Esophagus mucosa (tissue), 1 donor: Measurements from ENCODE around the gene SATL1. TPM values are rescaled to one million over a fixed set of nuclear protein-coding genes. Genes with fewer than 3 reads are reported as not detected.
"Not testable (repeated sequence)": the region's sequence is repeated elsewhere in the genome, so short reads cannot be mapped to it uniquely, and the experiment has no call there.

Experiments
- ATAC-seq: fragments of 200-7000 bp; cut with Tn5 transposase; one replicate; pipeline ENCODE4 v1.9.1; 2020
- total RNA-seq: library from RNA; stranded (reverse); gene quantifications from one replicate; pipeline ENCODE4 v1.2.4, GENCODE V29; 2023
- donor health status: DM: yes; HTN: yes; CAD: no.

The SATL1 gene
- total RNA-seq, 1 donor from 2014 or later: not detected

DNA sequence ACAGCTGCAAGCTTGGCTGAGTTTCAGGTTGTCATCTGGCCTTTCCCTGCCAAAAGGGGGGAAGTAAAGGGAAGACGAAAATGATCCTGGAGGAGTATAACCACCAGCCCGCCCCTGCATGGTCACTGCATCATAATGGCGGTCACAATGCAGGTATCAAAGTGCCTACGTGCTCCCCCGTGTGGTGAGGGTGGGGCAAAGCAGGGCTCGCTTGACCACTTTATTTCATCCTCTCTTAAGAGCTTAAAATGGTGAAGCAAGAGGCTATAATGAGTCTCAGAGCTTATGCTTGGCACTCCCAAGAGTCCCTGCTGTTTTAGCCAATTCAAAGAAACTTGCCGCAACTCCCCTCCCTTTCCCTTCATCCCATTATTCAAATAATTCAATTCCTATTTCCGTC, 134.3 kb downstream of the SATL1 start:
- ATAC-seq: no peak

DNA sequence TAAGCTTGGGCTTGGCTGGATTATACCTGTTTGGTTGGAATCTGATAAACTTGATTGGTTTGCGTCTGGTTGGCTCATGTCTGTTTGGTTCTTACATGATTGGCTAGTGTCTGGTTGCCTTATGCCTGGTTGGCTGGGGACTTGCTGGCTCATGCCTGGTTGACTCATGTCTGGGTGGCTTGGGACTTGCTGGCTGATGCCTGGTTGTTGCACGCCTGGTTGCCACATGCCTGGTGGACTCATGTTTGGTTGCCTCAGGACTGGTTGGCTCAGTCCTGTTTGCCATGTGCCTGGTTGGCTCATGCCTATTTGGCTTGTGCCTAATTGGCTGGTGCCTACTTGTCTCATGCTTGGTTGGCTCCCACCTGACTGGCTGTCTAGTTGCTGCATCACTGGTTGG, 135.4 kb downstream of the SATL1 start:
- ATAC-seq: peak; percentile 41

DNA sequence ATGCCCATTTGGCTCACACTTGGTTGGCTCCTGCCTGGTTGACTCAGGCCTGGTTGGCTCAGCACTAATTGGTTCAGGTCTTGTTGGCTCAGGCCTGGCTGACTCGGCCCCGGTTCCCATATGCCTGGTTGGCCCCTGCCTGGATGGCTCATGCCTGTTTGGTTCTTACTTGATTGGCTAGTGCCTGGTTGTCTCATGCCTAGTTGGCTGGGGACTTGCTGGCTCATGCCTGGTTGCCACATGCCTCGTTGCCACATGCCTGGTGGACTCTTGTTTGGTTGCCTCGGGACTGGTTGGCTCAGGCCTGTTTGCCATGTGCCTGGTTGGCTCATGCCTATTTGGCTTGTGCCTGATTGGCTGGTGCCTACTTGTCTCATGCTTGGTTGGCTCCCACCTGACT, 136.2 kb downstream of the SATL1 start:
- peak; percentile 62 for ATAC-seq

DNA sequence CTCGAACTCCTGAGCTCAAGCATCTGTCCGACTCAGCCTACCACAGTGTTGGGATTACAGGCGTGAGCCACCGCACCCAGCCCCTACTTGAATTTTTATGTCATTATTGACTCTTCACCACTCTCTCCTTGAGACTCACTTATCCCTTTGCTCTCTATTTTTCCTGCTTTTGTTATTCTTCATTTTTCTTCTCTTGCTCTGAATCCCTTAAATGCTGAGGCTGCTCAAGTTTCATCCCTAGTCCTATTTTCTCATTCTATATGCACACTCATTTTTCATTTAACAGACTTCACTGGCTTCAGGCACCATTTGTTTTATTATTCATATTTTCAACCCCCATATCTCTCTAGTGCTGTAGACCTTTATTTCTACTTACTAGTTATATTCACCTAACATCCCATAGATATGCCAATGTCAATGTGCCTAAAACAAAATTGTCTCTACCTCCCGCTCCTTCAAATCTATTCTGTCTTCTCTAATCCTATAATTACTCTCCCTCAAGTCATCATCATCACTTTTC, 154.2 kb downstream of the SATL1 start:
- no peak for ATAC-seq

DNA sequence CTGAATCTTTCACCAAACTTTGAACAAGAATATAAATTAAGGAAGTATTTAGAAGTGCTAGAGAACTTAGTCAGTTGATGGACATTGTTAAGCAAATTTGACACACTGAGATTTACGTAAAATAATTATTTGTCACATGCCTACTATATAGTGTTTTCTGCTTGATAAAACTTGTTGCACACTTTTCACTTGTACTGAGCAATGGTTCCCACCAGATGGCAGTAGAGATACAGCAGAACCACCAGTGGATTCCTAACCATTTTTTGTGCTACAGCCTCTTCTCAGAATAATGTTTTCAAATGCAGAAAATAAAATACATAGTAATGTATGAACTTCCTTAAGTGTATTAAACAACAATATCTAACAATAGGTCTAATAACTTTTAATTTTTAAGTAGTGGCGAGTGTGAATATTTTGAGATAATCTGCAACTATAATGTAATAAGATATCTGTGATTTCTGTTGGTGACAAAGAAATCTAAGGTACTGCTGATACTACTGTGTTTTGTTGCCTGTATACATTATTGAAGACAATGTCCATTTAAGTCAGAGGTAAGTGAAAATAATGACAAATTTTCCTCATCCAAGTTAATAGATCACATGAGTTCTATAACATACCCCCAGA, 158.7 kb downstream of the SATL1 start:
- ATAC-seq: no peak

DNA sequence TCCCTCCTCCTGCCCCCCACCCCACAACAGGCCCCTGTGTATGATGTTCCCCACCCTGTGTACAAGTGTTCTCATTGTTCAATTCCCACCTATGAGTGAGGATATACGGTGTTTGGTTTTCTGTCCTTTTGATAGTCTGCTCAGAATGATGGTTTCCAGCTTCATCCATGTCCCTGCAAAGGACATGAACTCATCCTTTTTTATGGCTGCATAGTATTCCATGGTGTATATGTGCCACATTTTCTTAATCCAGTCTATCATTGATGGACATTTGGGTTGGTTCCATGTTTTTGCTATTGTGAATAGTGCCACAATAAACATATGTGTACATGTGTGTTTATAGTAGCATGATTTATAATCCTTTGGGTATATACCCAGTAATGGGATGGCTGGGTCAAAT, 166.3 kb downstream of the SATL1 start:
- ATAC-seq: not testable (repeated sequence)

DNA sequence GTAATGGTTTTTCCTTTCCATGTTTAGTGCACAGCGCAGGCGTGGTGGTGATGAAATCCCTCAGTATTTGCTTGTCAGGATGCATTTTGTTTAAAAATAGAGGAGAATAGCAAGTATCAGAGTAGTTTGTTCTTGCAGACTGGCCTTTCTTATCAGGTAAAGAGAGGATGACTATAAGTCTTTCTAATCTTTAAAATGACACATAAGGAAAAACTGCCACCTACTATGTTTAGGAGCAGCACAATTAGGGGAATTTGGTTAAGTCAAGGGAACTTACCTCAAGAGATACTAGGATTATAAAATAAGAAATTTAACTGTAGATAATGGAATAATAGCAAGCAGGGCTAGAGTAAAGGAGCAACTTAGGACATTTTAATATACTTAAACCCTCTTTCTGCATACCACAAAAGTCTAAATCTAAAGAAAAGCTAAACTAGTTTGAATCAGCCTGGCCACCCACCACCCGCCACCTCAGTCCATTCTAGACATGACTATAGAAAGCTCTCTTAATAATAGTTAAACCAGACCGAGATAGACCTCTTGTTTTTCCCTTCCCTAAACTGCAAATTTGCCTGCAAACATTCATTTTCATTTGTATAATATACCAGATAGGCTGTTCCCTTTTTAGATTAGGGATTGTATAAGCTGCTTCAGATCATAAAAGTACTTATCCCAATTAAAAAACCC, 177.9 kb downstream of the SATL1 start:
- ATAC-seq: no peak

DNA sequence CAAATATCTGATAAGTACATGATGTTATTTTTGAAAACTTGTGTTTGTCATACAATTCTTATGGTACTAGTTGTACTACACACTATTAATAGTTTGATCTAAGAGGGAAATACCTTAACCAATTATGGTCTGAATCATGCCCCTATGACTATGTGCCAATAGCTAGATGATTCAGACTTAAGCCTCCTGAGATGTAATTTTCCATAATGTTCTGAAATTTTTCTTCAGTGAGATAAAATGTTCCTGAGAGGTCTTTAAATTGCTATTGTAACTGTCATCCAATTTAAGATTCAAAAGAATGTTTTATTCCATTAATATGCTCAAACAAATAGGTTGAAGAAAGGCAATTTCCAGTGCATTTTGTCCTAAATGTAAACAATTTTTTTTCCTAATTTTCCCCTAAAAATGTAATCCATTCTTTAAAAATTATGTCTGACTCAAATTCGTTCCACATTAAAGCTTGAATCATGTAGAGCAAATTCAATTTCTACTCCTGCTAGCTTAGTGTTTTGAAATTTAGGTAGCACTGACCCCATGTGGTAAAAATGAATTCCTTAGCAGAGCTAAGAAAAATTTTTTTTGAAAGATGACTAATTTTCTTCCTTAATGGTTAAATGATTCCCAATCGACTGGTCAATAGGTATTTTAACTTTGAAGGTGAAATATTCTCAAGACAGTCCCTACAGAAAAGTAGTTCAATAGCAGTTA, 190.8 kb downstream of the SATL1 start:
- no peak for ATAC-seq

DNA sequence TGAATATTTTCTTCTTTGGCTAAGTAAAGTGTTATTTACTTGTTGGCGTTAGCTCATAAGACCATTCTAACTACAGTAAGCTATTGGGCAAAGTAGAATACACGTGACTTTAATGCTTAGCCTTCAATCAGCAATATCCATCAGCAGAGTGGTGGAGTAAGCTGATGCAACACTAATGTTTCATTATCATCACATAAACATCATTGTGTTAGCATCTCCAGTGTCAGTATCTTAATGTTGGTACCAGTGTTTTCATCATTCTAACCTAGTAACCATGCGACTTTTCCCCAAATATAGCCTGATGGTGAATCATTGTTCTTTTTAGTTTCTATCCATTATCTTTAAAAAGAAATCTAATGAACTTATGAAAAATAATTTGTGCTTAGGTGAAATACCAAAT, 191.4 kb downstream of the SATL1 start:
- ATAC-seq: no peak

DNA sequence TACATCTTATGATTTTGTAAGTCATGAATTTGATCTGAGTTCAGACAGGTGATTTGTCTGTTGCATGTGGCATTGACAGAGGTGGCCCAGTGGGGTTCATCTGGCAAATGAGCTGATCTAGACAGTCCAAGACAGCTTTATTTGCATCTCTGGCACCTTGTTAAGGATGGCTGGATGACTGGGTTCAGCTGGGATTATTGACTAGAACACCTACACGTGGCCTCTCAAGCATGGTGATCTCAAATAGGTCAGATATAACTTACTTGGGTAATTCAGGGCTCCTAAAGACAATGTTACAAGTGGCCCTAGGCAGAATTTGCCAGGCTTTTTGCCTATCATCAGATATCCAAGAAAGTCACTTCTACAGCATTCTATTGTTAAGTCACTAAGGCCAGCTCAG, 192.0 kb downstream of the SATL1 start:
- no peak for ATAC-seq

Other genes starting within 250 kb of the SATL1 start
- gene APOOL, start 239.9 kb downstream of the SATL1 start, total RNA-seq: 16.4 TPM
- gene ZNF711, start 212 bp upstream of the SATL1 start, total RNA-seq: 1.6 TPM
- gene POF1B, start 135.9 kb upstream of the SATL1 start, total RNA-seq: 30.9 TPM